PC-9 (cell line): ENCODE results near the gene RFTN2.

Experiments
- CTCF ChIP-seq: fragments of 200-600 bp; sonication (generic); conservative IDR thresholded peaks from 2 replicates; pipeline ENCODE4 v1.6.1; 2017; ENCODE audit warnings: mixed run types, antibody characterized with exemption, mild to moderate bottlenecking, moderate library complexity
- EZH2 ChIP-seq: fragments of 200-600 bp; sonication (generic); IDR thresholded peaks from 2 replicates; pipeline ENCODE4 v1.8.0; 2017; ENCODE audit warnings: antibody characterized with exemption, low read depth

GRCh38 chr2:197713271-197713670, 37.9 kb upstream of the RFTN2 start:
- TF ChIP-seq CTCF = no peak
- TF ChIP-seq EZH2 = no peak
